ENCODE data around the gene PIP4K2A. TPM values are rescaled to one million over a fixed set of nuclear protein-coding genes. Genes with fewer than 3 reads are reported as not detected.

Gene PIP4K2A
- total and polyA plus RNA-seq, 2 of the 13 experiments (the other 11 are each of a cell fraction or from before 2014, with no cell fraction given) = 9.1 to 22.6 TPM

DNA sequence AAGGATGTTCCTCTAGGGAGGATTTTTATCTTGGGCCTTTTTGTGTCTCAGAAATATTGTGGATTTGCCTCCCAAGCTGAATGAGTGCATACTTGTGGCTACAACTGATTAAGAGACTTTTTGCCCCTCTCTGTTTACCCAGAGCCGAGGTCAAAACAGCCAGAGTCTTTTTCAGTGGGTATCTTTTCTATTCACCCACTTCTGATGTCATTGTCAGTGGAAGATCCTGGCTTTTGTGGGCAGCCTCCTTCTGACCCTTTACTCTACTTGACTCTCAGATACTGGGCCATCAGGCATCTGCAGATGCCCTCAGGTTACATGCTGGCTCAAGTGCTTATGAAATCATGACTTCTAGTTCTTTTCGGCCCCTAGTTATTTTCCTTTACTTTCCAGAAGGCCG lies 19.6 kb upstream of the PIP4K2A start:
- Histone ChIP-seq H3K79me2 (ENCODE audit: insufficient read depth, low read length) (no peaks in the 10 kb centered on the region), H3K4me3 (replicated peaks in 1 of 3; ENCODE audit: insufficient read depth in 1 of 3, low read depth in 2 of 3, low read length in 3 of 3) (no peak overlapping the region), H3K27ac (ENCODE audit: extremely low read length, insufficient read depth, low read length) (no peak overlapping the region), H2AFZ (ENCODE audit: low read length) (no peak overlapping the region), H3K36me3 (replicated peaks in 1 of 2; ENCODE audit: control insufficient read depth in 1 of 2, insufficient read depth in 2 of 2, low read length in 2 of 2) (no peaks in the 10 kb centered on the region), H3K4me1 (ENCODE audit: insufficient read depth, low read length) (no peaks in the 10 kb centered on the region), H4K20me1 (ENCODE audit: insufficient read depth, low read length) (no peaks in the 10 kb centered on the region), H3K9me3 (ENCODE audit: low read length) (no peaks in the 10 kb centered on the region), H3K27me3 (ENCODE audit: control insufficient read depth in 1 of 2, insufficient read depth in 2 of 2, low read length in 2 of 2) (no peaks in the 10 kb centered on the region), H3K9ac (ENCODE audit: insufficient read depth, low read depth, low read length) (no peak overlapping the region), H3K4me2 (ENCODE audit: low read depth, low read length) (no peak overlapping the region)
- ATAC-seq (no peak), FAIRE-seq (no peak), DNase-seq (ENCODE audit: low spot score) (no peak)
- no TSS peak for BruUV-seq (replicated peaks)
- ChIA-PET CTCF (ENCODE audit: low intra/inter-chr PET ratio, low total read pairs) (no interaction called here), POLR2A (no interaction called here)
- no peak for TF ChIP-seq ZNF546 (CRISPR knock-in tag; conservative IDR thresholded peaks at IDR 0.05)
- TF ChIP-seq, protein P1, sequence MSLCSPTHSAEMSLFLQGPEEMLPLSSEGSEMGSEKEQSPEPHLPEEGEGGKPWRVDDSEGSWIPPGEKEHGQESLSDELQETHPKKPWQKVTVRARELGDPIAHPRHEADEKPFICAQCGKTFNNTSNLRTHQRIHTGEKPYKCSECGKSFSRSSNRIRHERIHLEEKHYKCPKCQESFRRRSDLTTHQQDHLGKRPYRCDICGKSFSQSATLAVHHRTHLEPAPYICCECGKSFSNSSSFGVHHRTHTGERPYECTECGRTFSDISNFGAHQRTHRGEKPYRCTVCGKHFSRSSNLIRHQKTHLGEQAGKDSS (CRISPR knock-in tag; IDR thresholded peaks at IDR 0.05; ENCODE audit: borderline replicate concordance, low read depth) = no peak
- TF ChIP-seq, protein P2, sequence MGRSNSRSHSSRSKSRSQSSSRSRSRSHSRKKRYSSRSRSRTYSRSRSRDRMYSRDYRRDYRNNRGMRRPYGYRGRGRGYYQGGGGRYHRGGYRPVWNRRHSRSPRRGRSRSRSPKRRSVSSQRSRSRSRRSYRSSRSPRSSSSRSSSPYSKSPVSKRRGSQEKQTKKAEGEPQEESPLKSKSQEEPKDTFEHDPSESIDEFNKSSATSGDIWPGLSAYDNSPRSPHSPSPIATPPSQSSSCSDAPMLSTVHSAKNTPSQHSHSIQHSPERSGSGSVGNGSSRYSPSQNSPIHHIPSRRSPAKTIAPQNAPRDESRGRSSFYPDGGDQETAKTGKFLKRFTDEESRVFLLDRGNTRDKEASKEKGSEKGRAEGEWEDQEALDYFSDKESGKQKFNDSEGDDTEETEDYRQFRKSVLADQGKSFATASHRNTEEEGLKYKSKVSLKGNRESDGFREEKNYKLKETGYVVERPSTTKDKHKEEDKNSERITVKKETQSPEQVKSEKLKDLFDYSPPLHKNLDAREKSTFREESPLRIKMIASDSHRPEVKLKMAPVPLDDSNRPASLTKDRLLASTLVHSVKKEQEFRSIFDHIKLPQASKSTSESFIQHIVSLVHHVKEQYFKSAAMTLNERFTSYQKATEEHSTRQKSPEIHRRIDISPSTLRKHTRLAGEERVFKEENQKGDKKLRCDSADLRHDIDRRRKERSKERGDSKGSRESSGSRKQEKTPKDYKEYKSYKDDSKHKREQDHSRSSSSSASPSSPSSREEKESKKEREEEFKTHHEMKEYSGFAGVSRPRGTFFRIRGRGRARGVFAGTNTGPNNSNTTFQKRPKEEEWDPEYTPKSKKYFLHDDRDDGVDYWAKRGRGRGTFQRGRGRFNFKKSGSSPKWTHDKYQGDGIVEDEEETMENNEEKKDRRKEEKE (IDR thresholded peaks at IDR 0.05) = no peak
- no peak for TF ChIP-seq ZBTB42 (CRISPR knock-in tag; IDR thresholded peaks at IDR 0.05)
- TF ChIP-seq SOX5 (CRISPR knock-in tag; IDR thresholded peaks at IDR 0.05; ENCODE audit: borderline replicate concordance) = no peak
- no peak for TF ChIP-seq KDM5B (CRISPR knock-in tag; IDR thresholded peaks at IDR 0.05; ENCODE audit: borderline replicate concordance)
- no peak for TF ChIP-seq EED (CRISPR knock-in tag; IDR thresholded peaks at IDR 0.05)
- TF ChIP-seq, protein P3, sequence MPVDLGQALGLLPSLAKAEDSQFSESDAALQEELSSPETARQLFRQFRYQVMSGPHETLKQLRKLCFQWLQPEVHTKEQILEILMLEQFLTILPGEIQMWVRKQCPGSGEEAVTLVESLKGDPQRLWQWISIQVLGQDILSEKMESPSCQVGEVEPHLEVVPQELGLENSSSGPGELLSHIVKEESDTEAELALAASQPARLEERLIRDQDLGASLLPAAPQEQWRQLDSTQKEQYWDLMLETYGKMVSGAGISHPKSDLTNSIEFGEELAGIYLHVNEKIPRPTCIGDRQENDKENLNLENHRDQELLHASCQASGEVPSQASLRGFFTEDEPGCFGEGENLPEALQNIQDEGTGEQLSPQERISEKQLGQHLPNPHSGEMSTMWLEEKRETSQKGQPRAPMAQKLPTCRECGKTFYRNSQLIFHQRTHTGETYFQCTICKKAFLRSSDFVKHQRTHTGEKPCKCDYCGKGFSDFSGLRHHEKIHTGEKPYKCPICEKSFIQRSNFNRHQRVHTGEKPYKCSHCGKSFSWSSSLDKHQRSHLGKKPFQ (CRISPR knock-in tag; IDR thresholded peaks at IDR 0.05; ENCODE audit: insufficient replicate concordance) = no peak
- no peak for TF ChIP-seq ZBTB38 (CRISPR knock-in tag; IDR thresholded peaks at IDR 0.05)
- no peak for TF ChIP-seq ZNF781 (CRISPR knock-in tag; IDR thresholded peaks at IDR 0.05; ENCODE audit: borderline replicate concordance, not compliant biosample characterization)
- intact Hi-C loops (cut with micrococcal nuclease; ENCODE audit: unreplicated experiment) (no loop called here), in situ Hi-C loops (cut with HindIII; ENCODE audit: extremely low pct_ligation_motif_present, low pct_unique_long_range_greater_than_20kb) (no loop called here)
- 49% methylated on average over 3 of the region's 3 CpGs for WGBS (ENCODE audit: low lambda C conversion rate)
